Epithelial cell of prostate (primary cell): ENCODE results near the gene ATAD2B.
A peak's percentile ranks its signal among the peaks of the same experiment; 100 is the strongest.
"Not testable (repeated sequence)": the region's sequence is repeated elsewhere in the genome, so short reads cannot be mapped to it uniquely, and the experiment has no call there.

Source experiments
- DNase-seq: peaks from one replicate; pipeline ENCODE4 v3.0.0-alpha.2; 2011; ENCODE audit warnings: low read depth, low spot score
- H3K27ac ChIP-seq: fragments of 450-650 bp; 2 replicates; pipeline ENCODE4 v1.5.1; 2017; ENCODE audit warnings: mild to moderate bottlenecking

The ATAD2B gene

GRCh38 chr2:23806201-23806600 is 120.7 kb downstream of the ATAD2B start:
- peak overlapping the region; percentile 10 for H3K27ac ChIP-seq
- DNase-seq: no peak

- H3K27ac ChIP-seq: peak overlapping the region; percentile 34
Observed at GRCh38 chr2:23803965-23804542, 122.9 kb downstream of the ATAD2B start.

GRCh38 chr2:23803264-23803964 is 123.5 kb downstream of the ATAD2B start:
- no peak for DNase-seq
- H3K27ac ChIP-seq: peak overlapping the region; percentile 34

More at GRCh38 chr2:23803965-23804542, 122.9 kb downstream of the ATAD2B start:
- no peak for DNase-seq

- DNase-seq: no peak
- no peak overlapping the region for H3K27ac ChIP-seq
Observed at GRCh38 chr2:23801396-23801795, 125.5 kb downstream of the ATAD2B start.

- no peak overlapping the region for H3K27ac ChIP-seq
- no peak for DNase-seq
Observed at GRCh38 chr2:23794234-23794633, 132.7 kb downstream of the ATAD2B start.

- no peak overlapping the region for H3K27ac ChIP-seq
- no peak for DNase-seq
Observed at GRCh38 chr2:23793476-23793875, 133.4 kb downstream of the ATAD2B start.

- peak overlapping the region; percentile 24 for H3K27ac ChIP-seq
- DNase-seq: no peak
Observed at GRCh38 chr2:23791030-23791429, 135.9 kb downstream of the ATAD2B start.

- peak overlapping the region; percentile 38 for H3K27ac ChIP-seq
- no peak for DNase-seq
Observed at GRCh38 chr2:23789012-23789411, 137.9 kb downstream of the ATAD2B start.

GRCh38 chr2:23788100-23788499 is 138.8 kb downstream of the ATAD2B start:
- DNase-seq: no peak
- peak overlapping the region; percentile 38 for H3K27ac ChIP-seq

- DNase-seq: no peak
- no peak overlapping the region for H3K27ac ChIP-seq
Observed at GRCh38 chr2:23784971-23785370, 142.0 kb downstream of the ATAD2B start.

GRCh38 chr2:23782646-23783045 is 144.3 kb downstream of the ATAD2B start:
- DNase-seq: no peak
- no peak overlapping the region for H3K27ac ChIP-seq

- DNase-seq: no peak
- H3K27ac ChIP-seq: no peak overlapping the region
Observed at GRCh38 chr2:23782126-23782525, 144.8 kb downstream of the ATAD2B start.

- DNase-seq, H3K27ac ChIP-seq: not testable (repeated sequence)
Observed at GRCh38 chr2:23780465-23780864, 146.5 kb downstream of the ATAD2B start.

- no peak for DNase-seq
- no peak overlapping the region for H3K27ac ChIP-seq
Observed at GRCh38 chr2:23777826-23778225, 149.1 kb downstream of the ATAD2B start.

GRCh38 chr2:23776021-23776420 is 150.9 kb downstream of the ATAD2B start:
- DNase-seq: no peak
- no peak overlapping the region for H3K27ac ChIP-seq

GRCh38 chr2:23772684-23773083 is 154.2 kb downstream of the ATAD2B start:
- no peak overlapping the region for H3K27ac ChIP-seq
- DNase-seq: no peak

GRCh38 chr2:23772056-23772455 is 154.9 kb downstream of the ATAD2B start:
- no peak for DNase-seq
- H3K27ac ChIP-seq: no peak overlapping the region

- DNase-seq: no peak
- H3K27ac ChIP-seq: peak overlapping the region; percentile 32
Observed at GRCh38 chr2:23769364-23769763, 157.6 kb downstream of the ATAD2B start.

- peak overlapping the region; percentile 32 for H3K27ac ChIP-seq
- DNase-seq: no peak
Observed at GRCh38 chr2:23767876-23768621, 158.9 kb downstream of the ATAD2B start.

- DNase-seq: no peak
- H3K27ac ChIP-seq: no peak overlapping the region
Observed at GRCh38 chr2:23762141-23762540, 164.8 kb downstream of the ATAD2B start.

- DNase-seq: no peak
- peak overlapping the region; percentile 5 for H3K27ac ChIP-seq
Observed at GRCh38 chr2:23761638-23762037, 165.3 kb downstream of the ATAD2B start.
